CD4-positive, alpha-beta T cell (primary cell): ENCODE data around the gene BAG1. TPM values are rescaled to one million over a fixed set of nuclear protein-coding genes. Genes with fewer than 3 reads are reported as not detected.
A peak's percentile ranks its signal among the peaks of the same experiment; 100 is the strongest.

Source experiments
- ATAC-seq: fragments of 200-7000 bp; cut with Tn5 transposase; one replicate; pipeline ENCODE4 v1.10.0; 2022; ENCODE audit warnings: mild to moderate bottlenecking; ENCODE audit not compliant: poor library complexity
- CTCF ChIA-PET: fragments of 350-600 bp; sonication (Branson Sonifier 250); formaldehyde crosslinking; loops from one replicate; lab custom pipeline; 2021; ENCODE audit warnings: antibody characterized with exemption, inconsistent platforms; lab: Charles Lee
- POLR2A ChIA-PET: fragments of 350-600 bp; sonication (Branson Sonifier 250); formaldehyde crosslinking; loops from one replicate; lab custom pipeline; 2021; ENCODE audit warnings: antibody characterized with exemption, inconsistent platforms; lab: Charles Lee
- DNase-seq, 14 experiments: peaks; one replicate each; pipeline ENCODE4 v3.0.0-alpha.2; 2013 to 2020; ENCODE audit warnings: mixed read lengths in 2 of 14
- H3K27ac ChIP-seq, 2 donors: one replicate each; pipeline versions ENCODE4 v1.5.1 to v1.7.0; 2013; ENCODE audit warnings: low read length in 2 of 2, low read depth in 1 of 2, mild to moderate bottlenecking in 1 of 2
- H3K27me3 ChIP-seq, 2 experiments: 1 replicate in 1 of 2; 2 replicates in 1 of 2; pipeline versions ENCODE4 v1.6.1 to v1.7.0; 2013; ENCODE audit warnings: low read length in 2 of 2, control low read depth in 1 of 2, mild to moderate bottlenecking in 1 of 2, moderate library complexity in 1 of 2; ENCODE audit not compliant: insufficient read depth in 2 of 2, control insufficient read depth in 1 of 2
- H3K36me3 ChIP-seq: one replicate; pipeline ENCODE4 v1.6.1; 2013; ENCODE audit warnings: low read length, control low read depth; ENCODE audit not compliant: insufficient read depth
- H3K4me1 ChIP-seq: one replicate; pipeline ENCODE4 v1.6.1; 2013; ENCODE audit warnings: low read length, control low read depth; ENCODE audit not compliant: insufficient read depth
- H3K4me3 ChIP-seq: one replicate; pipeline ENCODE4 v1.5.1; 2013; ENCODE audit warnings: mild to moderate bottlenecking, low read length, moderate library complexity
- H3K9me3 ChIP-seq, 2 experiments: 1 replicate in 1 of 2; 2 replicates in 1 of 2; pipeline versions ENCODE4 v1.6.1 to v1.7.0; 2013; ENCODE audit warnings: low read length in 2 of 2, mild to moderate bottlenecking in 2 of 2, control low read depth in 1 of 2, moderate library complexity in 1 of 2; ENCODE audit not compliant: control insufficient read depth in 1 of 2, insufficient read depth in 1 of 2
- H3K27ac Mint-ChIP-seq: one replicate; pipeline ENCODE4 v1.8.0; 2020; ENCODE audit warnings: mixed read lengths
- H3K27me3 Mint-ChIP-seq: one replicate; pipeline ENCODE4 v1.8.0; 2021; ENCODE audit warnings: mixed read lengths
- H3K36me3 Mint-ChIP-seq: one replicate; pipeline ENCODE4 v1.8.0; 2021; ENCODE audit warnings: low read depth, mixed read lengths
- H3K4me1 Mint-ChIP-seq: one replicate; pipeline ENCODE4 v1.8.0; 2021; ENCODE audit warnings: low read depth, mixed read lengths
- H3K4me3 Mint-ChIP-seq: one replicate; pipeline ENCODE4 v1.8.0; 2020; ENCODE audit warnings: mild to moderate bottlenecking, mixed read lengths
- H3K9me3 Mint-ChIP-seq: one replicate; pipeline ENCODE4 v1.8.0; 2020; ENCODE audit warnings: mixed read lengths
- intact Hi-C, 2 experiments: fragments of 100-400 bp; cut with DNase I in 1 of 2; cut with micrococcal nuclease in 1 of 2; formaldehyde crosslinking; loops; one replicate each; pipeline versions ENCODE4 v1.15.1 to v1.9.0; 2023 to 2025; cut with DNase I, micrococcal nuclease
- total RNA-seq, 174 experiments: library from RNA in 2 of 174; stranded (reverse) in 2 of 174; gene quantifications; one replicate each; pipeline ENCODE4 v1.2.3 and lab custom pipeline; 2021 to 2026
- TF ChIP-seq, protein P1 (sequence below): fragments of 200-600 bp; IDR thresholded peaks from one replicate; pipeline ENCODE4 v1.8.0; 2022; ENCODE audit warnings: antibody characterized with exemption, mild to moderate bottlenecking

Gene BAG1
- total RNA-seq, 2 experiments from 2014 or later: 58.0 to 61.4 TPM

DNA sequence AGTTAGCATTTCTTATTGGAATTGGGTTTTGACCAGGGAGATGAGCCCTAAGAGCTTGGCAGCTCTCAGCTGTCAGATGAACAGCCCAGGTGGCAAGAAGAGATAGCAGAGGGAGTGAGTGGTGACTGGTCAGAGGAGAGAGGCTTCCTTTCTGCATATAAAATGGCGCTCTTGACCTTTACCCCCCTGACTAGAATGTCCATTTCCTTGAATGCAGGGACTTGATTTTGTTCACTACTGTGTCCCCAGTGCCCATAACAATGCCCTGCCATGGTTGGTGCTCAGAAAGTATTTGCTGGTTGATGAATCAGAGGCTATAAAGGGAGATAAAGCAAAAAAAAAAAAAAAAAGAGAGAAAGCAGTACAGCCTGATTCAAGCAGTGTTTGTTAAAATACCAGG lies 7.6 kb upstream of the BAG1 start:
- Mint-ChIP-seq H3K36me3 (peaks cover 87% of the 10 kb centered on the region), H3K27me3 (no peaks in the 10 kb centered on the region), H3K9me3 (no peaks in the 10 kb centered on the region), H3K27ac (peak overlapping the region; percentile 14), H3K4me3 (no peak overlapping the region), H3K4me1 (peaks cover 32% of the 10 kb centered on the region)
- H3K27me3 ChIP-seq: no peaks in the 10 kb centered on the region
- TF ChIP-seq, protein P1, sequence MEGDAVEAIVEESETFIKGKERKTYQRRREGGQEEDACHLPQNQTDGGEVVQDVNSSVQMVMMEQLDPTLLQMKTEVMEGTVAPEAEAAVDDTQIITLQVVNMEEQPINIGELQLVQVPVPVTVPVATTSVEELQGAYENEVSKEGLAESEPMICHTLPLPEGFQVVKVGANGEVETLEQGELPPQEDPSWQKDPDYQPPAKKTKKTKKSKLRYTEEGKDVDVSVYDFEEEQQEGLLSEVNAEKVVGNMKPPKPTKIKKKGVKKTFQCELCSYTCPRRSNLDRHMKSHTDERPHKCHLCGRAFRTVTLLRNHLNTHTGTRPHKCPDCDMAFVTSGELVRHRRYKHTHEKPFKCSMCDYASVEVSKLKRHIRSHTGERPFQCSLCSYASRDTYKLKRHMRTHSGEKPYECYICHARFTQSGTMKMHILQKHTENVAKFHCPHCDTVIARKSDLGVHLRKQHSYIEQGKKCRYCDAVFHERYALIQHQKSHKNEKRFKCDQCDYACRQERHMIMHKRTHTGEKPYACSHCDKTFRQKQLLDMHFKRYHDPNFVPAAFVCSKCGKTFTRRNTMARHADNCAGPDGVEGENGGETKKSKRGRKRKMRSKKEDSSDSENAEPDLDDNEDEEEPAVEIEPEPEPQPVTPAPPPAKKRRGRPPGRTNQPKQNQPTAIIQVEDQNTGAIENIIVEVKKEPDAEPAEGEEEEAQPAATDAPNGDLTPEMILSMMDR: no peak
- H3K4me3 ChIP-seq: no peak overlapping the region
- CTCF ChIA-PET: interaction anchor here (0.7 kb wide), 1 partner anchor 18 kb away, joined by 3 read pairs; the partner anchor contains the start of gene NFX1
- ATAC-seq: no peak
- no peak overlapping the region for H3K27ac ChIP-seq
- H3K36me3 ChIP-seq: peaks cover 90% of the 10 kb centered on the region
- intact Hi-C loops: no loop called here
- no peaks in the 10 kb centered on the region for H3K4me1 ChIP-seq
- H3K9me3 ChIP-seq: no peaks in the 10 kb centered on the region
- DNase-seq: no peak
- POLR2A ChIA-PET: interaction anchor here (1.2 kb wide), 1 partner anchor 127 kb away, joined by 3 read pairs; no protein-coding TSS in a partner anchor

DNA sequence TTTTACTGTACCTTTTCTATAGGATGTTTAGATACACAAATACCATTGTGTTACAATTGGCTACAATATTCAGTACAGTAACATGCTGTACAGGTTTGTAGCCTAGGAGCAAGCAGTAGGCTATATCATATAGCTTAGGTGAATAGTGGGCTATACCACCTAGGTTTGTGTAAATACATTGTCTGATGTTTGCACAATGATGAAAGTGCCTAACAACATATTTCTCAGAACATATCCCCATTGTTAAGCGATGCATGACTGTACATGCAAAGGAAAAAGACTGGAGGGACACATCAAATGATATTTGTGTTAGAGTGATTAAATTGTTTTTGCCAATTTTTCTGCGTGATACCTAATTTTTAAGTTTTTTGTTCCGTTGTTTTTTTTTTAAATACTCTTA lies 5.6 kb upstream of the BAG1 start:
- TF ChIP-seq, protein P1: no peak
- Histone ChIP-seq H3K27ac (no peak overlapping the region), H3K27me3 (no peaks in the 10 kb centered on the region), H3K36me3 (peaks cover 80% of the 10 kb centered on the region), H3K4me3 (no peak overlapping the region), H3K4me1 (peaks cover 15% of the 10 kb centered on the region), H3K9me3 (no peaks in the 10 kb centered on the region)
- H3K4me3 Mint-ChIP-seq: no peak overlapping the region
- H3K4me1 Mint-ChIP-seq: peaks cover 49% of the 10 kb centered on the region
- H3K27ac Mint-ChIP-seq: no peak overlapping the region
- intact Hi-C loops: no loop called here
- no peak for ATAC-seq
- no peaks in the 10 kb centered on the region for H3K9me3 Mint-ChIP-seq
- CTCF ChIA-PET: no interaction called here
- no peaks in the 10 kb centered on the region for H3K27me3 Mint-ChIP-seq
- peaks cover 81% of the 10 kb centered on the region for H3K36me3 Mint-ChIP-seq
- POLR2A ChIA-PET: no interaction called here
- DNase-seq: no peak

DNA sequence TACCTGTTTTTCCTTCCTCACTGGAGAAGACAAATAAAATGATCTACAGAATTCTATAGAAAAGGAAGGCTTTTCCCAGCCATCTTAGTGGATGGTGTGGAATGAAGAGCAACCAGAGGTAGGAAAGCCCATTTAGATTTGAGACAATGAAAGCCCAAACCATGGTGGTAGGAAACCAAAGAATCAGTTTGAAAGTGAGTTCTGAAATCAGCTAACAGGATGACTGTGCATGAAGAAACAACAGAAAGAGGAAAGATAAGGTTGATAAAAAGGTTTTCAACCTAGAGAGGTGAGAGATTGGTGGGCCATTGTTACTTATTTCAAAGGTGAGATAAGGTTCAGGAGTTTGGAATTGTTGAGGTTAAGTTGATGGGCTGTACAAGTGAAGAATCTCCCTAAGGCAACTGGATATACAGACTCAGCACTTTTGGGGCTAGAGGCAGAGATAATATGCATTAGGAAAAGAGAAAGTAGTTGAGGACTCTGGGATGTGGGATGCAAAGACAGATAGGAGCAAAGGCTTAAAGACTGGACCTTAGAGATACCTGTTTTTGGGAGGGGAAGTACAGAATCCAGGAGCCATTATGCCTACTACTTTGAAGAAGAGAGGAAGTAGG lies 2.8 kb upstream of the BAG1 start:
- Histone ChIP-seq H3K4me3 (no peak overlapping the region), H3K27ac (no peak overlapping the region), H3K36me3 (peaks cover 55% of the 10 kb centered on the region), H3K9me3 (no peaks in the 10 kb centered on the region), H3K27me3 (no peaks in the 10 kb centered on the region), H3K4me1 (peaks cover 31% of the 10 kb centered on the region)
- Mint-ChIP-seq H3K4me1 (peaks cover 59% of the 10 kb centered on the region), H3K9me3 (no peaks in the 10 kb centered on the region), H3K27ac (peak overlapping the region; percentile 91), H3K27me3 (no peaks in the 10 kb centered on the region), H3K4me3 (no peak overlapping the region), H3K36me3 (peaks cover 78% of the 10 kb centered on the region)
- ATAC-seq: no peak
- ChIA-PET POLR2A (interaction anchor here (1.4 kb wide), 1 partner anchor 23 kb away, joined by 6 read pairs; the partner anchor contains the start of gene NFX1), CTCF (interaction anchor here (2.3 kb wide), 1 partner anchor 20 kb away, joined by 8 read pairs; no protein-coding TSS in a partner anchor)
- intact Hi-C loops: loop anchor here in 1 of 2 experiments (10.0 kb wide), 1 partner anchor 882 kb away; the partner anchor contains the start of gene ACO1
- TF ChIP-seq, protein P1: no peak
- DNase-seq: no peak
